ENCODE results near the gene ADAMTS17.

ADAMTS17 gene

DNA sequence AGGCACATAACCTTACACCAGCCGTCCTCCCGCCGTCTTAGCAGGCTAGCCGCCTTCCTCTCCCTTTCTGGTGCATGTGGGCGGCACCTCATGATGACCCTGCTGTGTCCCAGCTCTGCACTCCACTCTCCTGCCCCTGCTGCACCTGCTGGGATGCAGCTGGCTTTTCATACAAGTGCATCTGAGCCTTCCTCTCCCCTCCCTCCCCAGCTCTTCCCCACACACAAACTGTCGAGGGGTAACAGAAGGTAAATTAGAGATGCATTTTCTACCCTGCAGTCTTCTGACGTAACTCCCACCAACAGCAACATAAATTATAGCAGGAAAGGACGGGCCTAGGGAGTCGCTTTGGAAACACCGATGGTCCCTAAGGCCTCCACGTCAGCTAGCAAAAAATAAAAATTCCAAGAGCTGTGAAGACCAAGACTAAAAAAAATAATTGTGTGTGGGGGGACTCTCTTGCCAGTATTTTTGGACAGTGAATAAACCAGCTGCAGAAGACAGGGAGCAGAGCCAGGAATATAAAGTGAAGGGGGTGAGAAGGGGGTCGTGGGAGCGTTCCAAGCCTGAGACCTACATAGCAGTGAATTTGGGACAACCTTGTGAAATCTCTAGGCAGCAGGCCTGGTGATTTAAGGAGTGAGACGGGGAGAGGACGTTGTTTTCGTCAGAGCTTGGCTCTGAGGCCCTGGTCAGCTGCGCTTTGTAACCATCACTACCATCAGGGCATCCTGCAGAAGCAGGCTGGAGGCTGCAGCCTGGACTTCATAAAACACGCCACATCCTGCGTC lies 216.2 kb downstream of the ADAMTS17 start:
- H3K9ac ChIP-seq (ENCODE audit: low read length) = no peak overlapping the region
- no peaks in the 10 kb centered on the region for H4K20me1 ChIP-seq (ENCODE audit: insufficient read depth, low read length)
- H3K4me3 ChIP-seq (ENCODE audit: low read length) = no peak overlapping the region
- no peaks in the 10 kb centered on the region for H3K4me1 ChIP-seq (ENCODE audit: low read length)
- H3K79me2 ChIP-seq (ENCODE audit: low read length) = no peaks in the 10 kb centered on the region
- H3K4me2 ChIP-seq (ENCODE audit: low read length) = no peak overlapping the region
- H3K27ac ChIP-seq (ENCODE audit: low read length) = no peak overlapping the region
- H3K27me3 ChIP-seq (ENCODE audit: low read depth, low read length) = no peaks in the 10 kb centered on the region
- no peak overlapping the region for H2AFZ ChIP-seq (ENCODE audit: low read depth, low read length)
- H3K36me3 ChIP-seq (replicated peaks; ENCODE audit: low read depth, low read length) = no peaks in the 10 kb centered on the region
- no peaks in the 10 kb centered on the region for H3K9me3 ChIP-seq (ENCODE audit: insufficient read depth, low read length)
- TF ChIP-seq EZH2phosphoT487 (IDR thresholded peaks at IDR 0.05; ENCODE audit: low read depth) = no peak
- TF ChIP-seq, protein P1, sequence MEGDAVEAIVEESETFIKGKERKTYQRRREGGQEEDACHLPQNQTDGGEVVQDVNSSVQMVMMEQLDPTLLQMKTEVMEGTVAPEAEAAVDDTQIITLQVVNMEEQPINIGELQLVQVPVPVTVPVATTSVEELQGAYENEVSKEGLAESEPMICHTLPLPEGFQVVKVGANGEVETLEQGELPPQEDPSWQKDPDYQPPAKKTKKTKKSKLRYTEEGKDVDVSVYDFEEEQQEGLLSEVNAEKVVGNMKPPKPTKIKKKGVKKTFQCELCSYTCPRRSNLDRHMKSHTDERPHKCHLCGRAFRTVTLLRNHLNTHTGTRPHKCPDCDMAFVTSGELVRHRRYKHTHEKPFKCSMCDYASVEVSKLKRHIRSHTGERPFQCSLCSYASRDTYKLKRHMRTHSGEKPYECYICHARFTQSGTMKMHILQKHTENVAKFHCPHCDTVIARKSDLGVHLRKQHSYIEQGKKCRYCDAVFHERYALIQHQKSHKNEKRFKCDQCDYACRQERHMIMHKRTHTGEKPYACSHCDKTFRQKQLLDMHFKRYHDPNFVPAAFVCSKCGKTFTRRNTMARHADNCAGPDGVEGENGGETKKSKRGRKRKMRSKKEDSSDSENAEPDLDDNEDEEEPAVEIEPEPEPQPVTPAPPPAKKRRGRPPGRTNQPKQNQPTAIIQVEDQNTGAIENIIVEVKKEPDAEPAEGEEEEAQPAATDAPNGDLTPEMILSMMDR (IDR thresholded peaks at IDR 0.05; ENCODE audit: low read depth, low read length) = no peak

DNA sequence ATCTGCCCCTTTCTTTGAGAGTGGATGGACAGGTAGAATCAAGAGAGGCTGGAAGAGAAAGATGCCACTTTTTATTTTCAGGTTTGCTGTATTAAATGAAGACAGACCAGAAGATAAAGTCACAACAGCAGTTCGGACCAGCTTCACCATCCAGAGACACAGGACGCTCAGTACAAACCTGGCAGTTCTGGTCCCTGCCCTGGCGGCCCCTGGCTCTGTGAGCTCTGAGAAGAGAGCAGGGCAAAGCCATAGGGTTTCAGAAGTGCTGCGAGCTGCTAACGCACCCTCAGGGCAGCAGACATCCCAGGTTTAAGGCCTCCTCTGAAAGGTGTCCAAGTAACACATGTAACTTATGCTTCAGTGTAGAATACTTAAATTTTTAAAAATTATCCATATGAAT lies 216.8 kb downstream of the ADAMTS17 start:
- H2AFZ ChIP-seq (ENCODE audit: low read depth, low read length) = no peak overlapping the region
- H3K4me2 ChIP-seq (ENCODE audit: low read length) = no peak overlapping the region
- H3K9ac ChIP-seq (ENCODE audit: low read length) = no peak overlapping the region
- H3K79me2 ChIP-seq (ENCODE audit: low read length) = no peaks in the 10 kb centered on the region
- no peaks in the 10 kb centered on the region for H3K4me1 ChIP-seq (ENCODE audit: low read length)
- no peaks in the 10 kb centered on the region for H3K36me3 ChIP-seq (replicated peaks; ENCODE audit: low read depth, low read length)
- TF ChIP-seq, protein P1 (IDR thresholded peaks at IDR 0.05; ENCODE audit: low read depth, low read length) = no peak
- no peak for TF ChIP-seq EZH2phosphoT487 (IDR thresholded peaks at IDR 0.05; ENCODE audit: low read depth)
- no peak overlapping the region for H3K4me3 ChIP-seq (ENCODE audit: low read length)
- H3K27ac ChIP-seq (ENCODE audit: low read length) = no peak overlapping the region
- no peaks in the 10 kb centered on the region for H4K20me1 ChIP-seq (ENCODE audit: insufficient read depth, low read length)
- H3K27me3 ChIP-seq (ENCODE audit: low read depth, low read length) = no peaks in the 10 kb centered on the region
- no peaks in the 10 kb centered on the region for H3K9me3 ChIP-seq (ENCODE audit: insufficient read depth, low read length)

DNA sequence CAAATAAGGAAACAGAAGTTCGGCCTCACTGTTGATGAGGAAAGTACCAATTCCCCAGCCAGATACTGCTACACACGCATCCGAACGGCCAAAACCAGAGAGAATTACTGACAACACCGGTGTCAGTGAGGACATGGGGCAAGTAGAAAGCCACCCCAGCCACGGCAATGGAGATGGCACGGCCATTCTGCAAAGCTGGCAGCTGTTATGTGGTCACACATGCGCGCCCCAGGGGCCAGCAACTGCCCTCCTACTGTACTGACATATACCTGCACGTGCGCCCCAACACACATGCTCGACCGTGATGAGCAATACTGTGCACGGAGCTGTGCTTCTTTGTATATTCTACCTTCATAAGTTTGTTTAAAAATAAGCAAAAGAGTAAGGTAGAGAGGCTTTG lies 217.4 kb downstream of the ADAMTS17 start:
- H4K20me1 ChIP-seq (ENCODE audit: insufficient read depth, low read length) = no peaks in the 10 kb centered on the region
- TF ChIP-seq, protein P1 (IDR thresholded peaks at IDR 0.05; ENCODE audit: low read depth, low read length) = no peak
- TF ChIP-seq EZH2phosphoT487 (IDR thresholded peaks at IDR 0.05; ENCODE audit: low read depth) = no peak
- H3K79me2 ChIP-seq (ENCODE audit: low read length) = no peaks in the 10 kb centered on the region
- H3K4me2 ChIP-seq (ENCODE audit: low read length) = no peak overlapping the region
- H3K36me3 ChIP-seq (replicated peaks; ENCODE audit: low read depth, low read length) = no peaks in the 10 kb centered on the region
- H3K27ac ChIP-seq (ENCODE audit: low read length) = no peak overlapping the region
- H2AFZ ChIP-seq (ENCODE audit: low read depth, low read length) = no peak overlapping the region
- H3K4me1 ChIP-seq (ENCODE audit: low read length) = no peaks in the 10 kb centered on the region
- no peak overlapping the region for H3K4me3 ChIP-seq (ENCODE audit: low read length)
- no peaks in the 10 kb centered on the region for H3K27me3 ChIP-seq (ENCODE audit: low read depth, low read length)
- H3K9ac ChIP-seq (ENCODE audit: low read length) = no peak overlapping the region
- H3K9me3 ChIP-seq (ENCODE audit: insufficient read depth, low read length) = no peaks in the 10 kb centered on the region

DNA sequence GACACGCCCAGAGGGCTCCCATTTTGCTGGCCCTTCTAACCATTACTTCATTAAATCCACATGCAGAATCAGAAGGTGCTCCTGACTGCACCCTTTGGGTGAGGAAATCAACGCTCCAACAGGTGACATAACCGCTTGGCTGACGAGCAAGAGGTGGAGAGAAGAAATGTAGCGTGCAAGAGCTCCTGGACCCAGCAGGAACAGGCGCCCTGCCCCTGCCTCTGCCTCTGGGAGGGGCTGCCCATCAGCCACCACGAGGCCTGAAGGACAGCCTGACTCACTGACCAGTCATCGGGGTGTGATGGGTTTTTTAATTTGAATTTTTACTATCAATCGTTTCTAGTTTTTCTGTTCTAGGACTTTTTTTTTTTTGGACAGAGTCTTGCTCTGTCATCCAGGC lies 218.2 kb downstream of the ADAMTS17 start:
- Histone ChIP-seq H3K79me2 (ENCODE audit: low read length) (no peaks in the 10 kb centered on the region), H3K9ac (ENCODE audit: low read length) (no peak overlapping the region), H4K20me1 (ENCODE audit: insufficient read depth, low read length) (no peaks in the 10 kb centered on the region), H3K27ac (ENCODE audit: low read length) (no peak overlapping the region), H2AFZ (ENCODE audit: low read depth, low read length) (no peak overlapping the region), H3K4me2 (ENCODE audit: low read length) (no peak overlapping the region), H3K27me3 (ENCODE audit: low read depth, low read length) (no peaks in the 10 kb centered on the region), H3K9me3 (ENCODE audit: insufficient read depth, low read length) (no peaks in the 10 kb centered on the region), H3K4me1 (ENCODE audit: low read length) (no peaks in the 10 kb centered on the region), H3K36me3 (replicated peaks; ENCODE audit: low read depth, low read length) (no peaks in the 10 kb centered on the region), H3K4me3 (ENCODE audit: low read length) (no peak overlapping the region)
- TF ChIP-seq, protein P1 (IDR thresholded peaks at IDR 0.05; ENCODE audit: low read depth, low read length) = no peak
- TF ChIP-seq EZH2phosphoT487 (IDR thresholded peaks at IDR 0.05; ENCODE audit: low read depth) = no peak

All from OCI-LY3 (cell line).